Upper lobe of right lung (tissue), 1 donor: ENCODE measurements around the gene RNF7. TPM values are rescaled to one million over a fixed set of nuclear protein-coding genes. Genes with fewer than 3 reads are reported as not detected.

Experiments used
- ATAC-seq: fragments of 200-7000 bp; cut with Tn5 transposase; one replicate; pipeline ENCODE4 v1.9.1; 2020; ENCODE audit warnings: mild to moderate bottlenecking, moderate library complexity
- DNase-seq: peaks from one replicate; pipeline ENCODE4 v3.0.0-alpha.2; 2020
- H3K27ac ChIP-seq: fragments of 200-600 bp; one replicate; pipeline ENCODE4 v1.8.0; 2022
- H3K27me3 ChIP-seq: fragments of 200-600 bp; one replicate; pipeline ENCODE4 v1.8.0; 2022; ENCODE audit warnings: mild to moderate bottlenecking
- H3K36me3 ChIP-seq: fragments of 200-600 bp; one replicate; pipeline ENCODE4 v1.8.0; 2022
- H3K4me1 ChIP-seq: fragments of 200-600 bp; one replicate; pipeline ENCODE4 v1.8.0; 2022
- H3K4me3 ChIP-seq: fragments of 200-600 bp; one replicate; pipeline ENCODE4 v1.8.0; 2022; ENCODE audit warnings: mild to moderate bottlenecking
- H3K9me3 ChIP-seq: fragments of 200-600 bp; one replicate; pipeline ENCODE4 v1.8.0; 2022
- CTCF ChIP-seq: fragments of 200-600 bp; IDR thresholded peaks from one replicate; pipeline ENCODE4 v1.8.0; 2022; ENCODE audit warnings: antibody characterized with exemption
- intact Hi-C: fragments of 100-400 bp; cut with DNase I; formaldehyde crosslinking; loops from one replicate; pipeline ENCODE4 v1.11.0; 2022
- total RNA-seq: library from RNA; stranded (reverse); fragmentation: NEBNext Ultra II Directional; extraction: Animal tissue kit (Norgen Biotek cat#: 25700); gene quantifications from one replicate; pipeline ENCODE4 v1.2.1, GENCODE V29; 2021
- donor health status: DM: no; HTN: yes; CAD: no; lungs with severe emphysema.

The RNF7 gene
- total RNA-seq, 1 donor from 2014 or later = 68.6 TPM

- ATAC-seq (no peak), DNase-seq (no peak)
- Histone ChIP-seq H3K4me3 (no peak overlapping the region), H3K4me1 (peaks cover 12% of the 10 kb centered on the region), H3K9me3 (no peaks in the 10 kb centered on the region), H3K27ac (no peak overlapping the region), H3K27me3 (no peaks in the 10 kb centered on the region), H3K36me3 (no peaks in the 10 kb centered on the region)
- no peak for TF ChIP-seq CTCF
- intact Hi-C loops = no loop called here
Measured at GRCh38 chr3:141707741-141708203, 30.3 kb upstream of the RNF7 start.

DNA sequence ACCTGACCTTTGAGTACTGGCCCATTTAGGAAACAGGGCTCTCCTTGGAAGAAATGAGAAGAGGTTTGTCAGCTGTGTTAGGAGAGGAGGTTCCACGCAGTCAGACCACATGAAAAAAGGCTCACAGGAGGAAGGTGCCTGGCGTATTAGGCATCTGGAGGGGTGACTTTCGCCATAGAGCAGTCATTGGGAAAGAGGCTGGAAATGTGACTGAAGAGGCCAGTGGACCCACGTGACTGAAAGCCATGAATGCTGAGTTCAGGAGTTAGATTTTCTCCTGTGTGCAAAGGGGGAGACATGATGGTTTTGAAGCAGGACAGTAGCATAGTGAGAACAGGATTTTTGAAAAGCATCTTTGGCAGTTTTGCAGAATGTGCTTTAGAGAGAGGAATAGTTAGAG, 29.7 kb upstream of the RNF7 start:
- H3K27me3 ChIP-seq = no peaks in the 10 kb centered on the region
- intact Hi-C loops = no loop called here
- TF ChIP-seq CTCF = no peak
- no peaks in the 10 kb centered on the region for H3K36me3 ChIP-seq
- ATAC-seq (peak; percentile 70), DNase-seq (no peak)
- no peak overlapping the region for H3K27ac ChIP-seq
- H3K4me1 ChIP-seq = peaks cover 12% of the 10 kb centered on the region
- H3K9me3 ChIP-seq = no peaks in the 10 kb centered on the region
- no peak overlapping the region for H3K4me3 ChIP-seq

DNA sequence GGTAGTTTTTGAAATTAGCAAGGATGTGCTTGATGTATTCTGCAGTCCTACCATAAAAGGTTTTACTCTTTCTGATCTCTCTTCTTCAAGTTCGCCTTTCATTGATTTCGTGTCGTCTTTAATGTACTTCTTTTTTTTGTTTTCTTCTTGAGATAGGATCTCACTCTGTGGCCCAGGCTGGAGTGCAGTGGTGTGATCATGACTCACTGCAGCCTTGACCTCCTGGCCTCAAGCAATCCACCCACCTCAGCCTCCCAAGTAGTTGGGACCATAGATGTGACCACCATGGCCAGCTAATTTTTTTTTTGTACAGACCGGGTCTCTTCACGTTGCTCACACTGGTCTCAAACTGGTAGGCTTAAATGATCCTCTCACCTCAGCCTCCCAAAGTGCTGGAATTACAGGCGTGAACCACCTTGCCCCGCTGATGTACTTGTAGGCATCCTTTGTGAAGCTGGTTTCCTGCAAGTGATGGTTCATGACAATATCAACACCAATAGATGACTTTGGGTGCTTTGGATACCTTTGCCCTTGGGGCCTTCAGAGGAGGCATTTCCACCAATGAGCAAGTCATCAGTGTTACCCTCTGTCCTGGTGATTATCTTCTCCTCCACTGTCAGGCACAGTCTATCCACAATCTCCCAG, 28.9 kb upstream of the RNF7 start:
- intact Hi-C loops = no loop called here

DNA sequence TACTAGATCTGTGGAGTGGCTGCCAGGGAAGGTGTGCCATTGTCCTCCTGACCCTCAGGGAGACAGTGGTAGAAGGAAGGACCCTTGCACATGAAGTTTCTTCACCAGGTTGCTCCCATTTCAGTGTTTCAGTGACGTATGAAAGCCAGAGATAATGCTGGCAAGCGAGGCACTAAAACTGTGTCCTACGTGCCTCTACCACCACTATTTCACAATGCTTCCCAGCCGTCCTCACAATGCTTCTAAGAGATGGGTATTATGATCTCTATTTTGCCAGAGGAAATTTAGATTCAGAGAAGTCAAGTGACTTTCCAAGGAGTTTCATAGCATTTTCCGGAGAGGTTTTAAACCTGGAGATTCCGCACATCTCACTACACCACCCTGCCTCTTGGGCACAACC, 28.0 kb upstream of the RNF7 start:
- TF ChIP-seq CTCF = no peak
- Histone ChIP-seq H3K9me3 (no peaks in the 10 kb centered on the region), H3K4me1 (peaks cover 12% of the 10 kb centered on the region), H3K27me3 (no peaks in the 10 kb centered on the region), H3K36me3 (no peaks in the 10 kb centered on the region), H3K27ac (no peak overlapping the region), H3K4me3 (no peak overlapping the region)
- intact Hi-C loops = no loop called here
- DNase-seq (no peak), ATAC-seq (no peak)

More for the DNA sequence above, 28.9 kb upstream of the RNF7 start:
- H3K27ac ChIP-seq = no peak overlapping the region
- TF ChIP-seq CTCF = no peak
- no peak for DNase-seq
- H3K27me3 ChIP-seq = no peaks in the 10 kb centered on the region
- no peak for ATAC-seq
- no peaks in the 10 kb centered on the region for H3K36me3 ChIP-seq
- no peaks in the 10 kb centered on the region for H3K9me3 ChIP-seq
- H3K4me1 ChIP-seq = peaks cover 12% of the 10 kb centered on the region
- H3K4me3 ChIP-seq = no peak overlapping the region

DNA sequence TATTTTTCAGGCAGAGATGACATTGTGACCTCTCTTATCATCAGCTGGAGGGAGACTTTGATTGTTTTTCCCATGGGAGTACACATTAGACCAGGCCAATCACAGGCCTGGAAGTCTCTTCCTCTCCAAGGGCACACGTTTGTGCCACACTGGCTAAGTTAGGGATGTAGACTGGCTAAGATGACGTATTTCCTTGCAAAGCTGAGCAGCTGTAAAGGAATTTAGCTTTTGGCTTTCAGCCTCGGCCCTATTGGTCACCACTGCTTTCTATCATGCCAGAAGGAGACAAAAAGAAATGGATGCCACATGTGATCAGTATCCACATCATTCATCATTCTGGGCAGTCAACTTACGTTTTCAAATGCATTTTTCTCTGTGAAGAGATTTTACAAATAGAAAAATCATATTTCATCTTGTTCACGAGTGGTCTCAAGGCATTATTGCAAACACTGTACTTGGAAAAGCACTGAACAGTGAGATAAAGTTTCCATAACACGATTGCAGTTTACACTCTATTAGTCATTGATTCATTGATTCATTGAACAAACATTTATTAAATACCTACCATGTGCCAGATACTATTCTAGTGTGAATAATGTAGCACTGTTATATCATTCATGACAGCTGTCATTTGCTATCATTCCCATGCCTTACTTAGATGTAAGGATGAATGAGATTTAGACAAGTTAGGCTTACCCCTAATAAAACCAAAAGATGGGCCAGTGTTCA, 27.0 kb upstream of the RNF7 start:
- Histone ChIP-seq H3K27ac (peak overlapping the region; percentile 1), H3K4me1 (peaks cover 12% of the 10 kb centered on the region), H3K36me3 (no peaks in the 10 kb centered on the region), H3K9me3 (no peaks in the 10 kb centered on the region), H3K4me3 (no peak overlapping the region), H3K27me3 (no peaks in the 10 kb centered on the region)
- DNase-seq (no peak), ATAC-seq (no peak)
- intact Hi-C loops = no loop called here
- no peak for TF ChIP-seq CTCF
